ENCODE results near the gene SLC9A9.

The SLC9A9 gene

DNA sequence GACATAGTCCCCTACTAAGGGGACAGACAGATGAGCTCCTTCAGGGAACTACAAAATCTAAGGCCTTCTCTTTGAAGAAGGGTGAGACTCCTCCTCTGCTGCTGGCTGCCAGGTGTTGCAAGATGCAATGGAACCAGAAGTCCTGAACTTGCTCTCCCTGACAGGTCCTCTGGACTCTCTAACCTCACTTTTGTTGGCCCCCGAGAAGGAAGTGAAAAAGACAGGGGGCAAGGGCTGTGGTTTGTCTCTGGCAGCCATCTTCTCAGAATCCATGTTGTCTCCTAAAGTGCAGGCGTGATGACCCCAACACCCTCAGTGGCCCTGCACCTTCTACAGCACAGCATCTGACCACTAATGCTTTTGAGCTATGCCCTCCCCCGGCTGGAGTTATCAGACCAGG is 436.2 kb downstream of the SLC9A9 start:
- DNase-seq (ENCODE audit: low read depth), result no peak

DNA sequence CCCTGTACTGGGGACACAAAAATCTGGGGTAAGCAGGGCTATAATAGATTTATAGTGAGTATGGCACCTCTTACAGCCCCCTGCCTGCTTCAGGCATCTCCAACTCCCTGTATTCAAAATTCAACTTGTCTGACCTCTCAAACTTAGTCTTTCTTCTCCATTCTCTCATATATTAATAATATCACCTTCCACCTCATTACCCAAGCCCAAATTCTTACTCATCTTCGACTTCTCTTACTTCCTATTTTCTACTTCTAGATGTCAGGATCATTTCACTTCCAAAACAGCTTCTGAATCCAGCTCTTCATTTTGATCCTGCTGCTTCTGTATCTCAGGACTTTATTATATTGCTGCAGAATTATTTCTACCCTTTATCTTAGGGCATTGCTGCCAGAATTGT is 438.0 kb downstream of the SLC9A9 start:
- DNase-seq (ENCODE audit: low read depth), result no peak

DNA sequence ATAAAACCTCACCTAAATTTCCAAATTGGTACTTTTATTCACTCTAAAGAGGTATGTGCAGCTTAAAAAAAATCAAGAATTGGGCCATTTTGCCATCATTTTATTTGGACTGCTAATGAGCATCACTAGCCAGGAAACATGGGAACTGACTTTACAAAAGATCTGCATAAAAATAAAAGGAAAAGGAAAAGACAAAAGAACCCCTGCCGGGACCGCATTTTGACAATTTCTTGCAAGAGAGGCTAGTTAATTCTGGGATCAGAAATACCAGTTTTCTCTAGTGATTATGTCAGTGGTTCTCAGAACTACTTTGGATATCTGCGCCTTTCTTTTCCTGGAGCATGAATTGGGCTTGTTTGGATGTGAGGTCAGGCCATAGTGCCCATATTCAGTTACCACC is 439.5 kb downstream of the SLC9A9 start:
- no peak for DNase-seq (ENCODE audit: low read depth)

DNA sequence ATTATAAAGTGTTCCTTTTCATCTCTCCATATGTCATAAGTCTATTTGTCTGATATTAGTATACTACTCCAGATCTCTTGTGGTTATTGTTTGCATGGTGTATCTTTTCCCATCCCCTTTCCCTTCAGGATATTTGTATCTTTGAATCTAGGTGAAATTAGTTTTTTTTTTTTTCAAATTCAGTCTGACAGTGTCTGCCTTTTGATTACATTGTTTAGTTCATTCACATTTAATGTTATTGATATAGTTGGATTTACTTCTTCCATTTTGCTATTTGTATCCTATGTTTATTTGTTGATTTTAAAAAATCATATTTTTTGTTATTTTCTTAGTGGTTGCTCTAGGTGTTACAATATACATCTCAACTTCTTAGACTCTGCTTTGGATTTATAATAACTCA is 445.7 kb downstream of the SLC9A9 start:
- DNase-seq (ENCODE audit: low read depth), result no peak

DNA sequence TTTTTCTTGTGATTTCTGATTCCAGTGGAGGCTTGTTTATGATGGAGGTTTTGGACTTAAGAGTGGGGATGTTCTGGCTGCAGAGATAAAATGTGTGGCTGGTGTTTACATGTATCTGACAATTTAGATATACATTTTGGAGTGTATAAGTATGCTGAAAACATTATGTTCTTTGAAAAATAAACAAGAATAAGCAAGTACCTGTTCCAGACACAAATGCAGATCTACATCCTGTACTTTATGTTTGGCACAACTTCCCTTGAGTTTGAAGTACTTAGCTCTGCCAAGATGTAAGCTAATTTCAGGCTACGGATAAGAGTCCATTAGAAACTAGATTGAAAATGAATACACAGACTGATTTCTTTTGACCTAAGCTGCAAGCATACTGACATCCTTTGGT is 451.5 kb downstream of the SLC9A9 start:
- no peak for DNase-seq (ENCODE audit: low read depth)

DNA sequence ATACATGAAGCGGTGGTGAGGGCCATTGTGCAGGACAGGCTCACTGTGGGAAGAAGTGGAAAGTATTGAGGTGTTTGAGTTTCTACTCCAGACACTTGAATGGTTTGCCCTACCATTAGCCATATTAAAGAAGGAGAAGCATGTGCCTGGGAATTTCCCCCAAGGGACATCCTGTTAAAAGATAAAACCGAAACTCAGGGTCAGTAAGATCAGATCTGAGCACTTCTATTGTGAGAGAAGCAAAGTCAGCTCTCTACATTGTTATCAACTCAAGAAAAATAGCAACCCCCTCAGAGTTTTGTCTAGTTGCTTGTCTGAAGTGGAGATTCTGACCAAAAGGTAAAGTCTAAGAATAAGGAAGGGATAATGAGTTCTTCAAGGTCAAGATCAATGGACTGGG is 458.9 kb downstream of the SLC9A9 start:
- DNase-seq (ENCODE audit: low read depth), result no peak

DNA sequence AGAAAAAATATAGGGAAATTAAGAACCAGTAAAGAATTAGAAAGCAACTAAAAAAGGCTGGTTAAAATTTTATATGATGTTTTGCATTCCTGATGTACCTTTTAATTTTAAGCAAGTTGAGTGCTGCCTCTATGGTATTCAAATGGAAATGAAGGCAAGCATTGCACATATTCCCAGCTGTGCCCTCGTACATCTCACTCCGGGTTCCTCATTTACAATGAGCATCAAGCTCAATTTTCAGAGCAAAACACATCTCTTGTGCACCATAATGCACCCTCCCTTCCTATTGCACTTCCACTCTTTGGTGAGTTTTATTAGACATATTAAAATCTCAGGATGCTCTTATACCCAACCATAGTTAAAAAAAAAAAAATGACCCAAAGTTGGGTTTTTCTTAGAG is 460.8 kb downstream of the SLC9A9 start:
- DNase-seq (ENCODE audit: low read depth), result no peak

DNA sequence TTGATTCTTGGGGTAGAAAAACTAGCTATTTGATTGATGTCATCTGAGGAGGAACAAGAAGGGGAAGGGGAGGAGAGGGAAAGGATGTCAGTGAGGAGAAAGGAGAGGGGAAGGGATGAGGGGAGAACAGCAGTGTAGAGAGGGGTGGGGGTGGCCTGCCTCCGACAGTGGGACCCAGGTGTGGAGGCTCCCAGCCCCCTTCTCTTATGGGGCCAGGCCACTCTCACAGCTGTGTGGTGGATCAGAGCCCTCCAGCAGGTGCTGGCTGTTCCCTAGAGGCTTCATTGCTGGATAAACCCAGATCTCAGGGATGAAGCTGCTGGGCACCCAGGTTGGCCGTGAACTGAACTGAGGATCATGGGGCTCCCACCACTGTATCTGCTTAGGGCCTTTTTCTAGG is 464.2 kb downstream of the SLC9A9 start:
- DNase-seq (ENCODE audit: low read depth), result no peak

DNA sequence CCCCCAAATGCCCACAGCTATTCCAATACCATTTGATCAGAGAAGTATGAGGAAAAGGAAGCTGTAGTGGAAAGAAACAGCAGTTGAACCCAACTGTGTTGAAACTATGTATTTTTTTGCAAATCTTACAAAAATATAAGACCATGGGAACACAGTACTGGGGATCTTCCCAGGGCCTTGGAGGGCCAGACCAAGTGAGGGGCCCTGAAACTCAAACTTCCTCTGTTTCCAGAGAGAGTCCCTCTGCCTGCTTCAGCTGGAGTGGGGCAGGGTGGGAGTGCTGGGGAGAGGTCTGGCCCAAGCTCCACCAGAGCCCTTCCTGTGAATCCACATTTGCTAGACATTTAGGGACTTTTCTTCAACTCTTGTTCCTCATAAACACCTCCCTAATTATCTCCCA is 464.8 kb downstream of the SLC9A9 start:
- DNase-seq (ENCODE audit: low read depth), result no peak

DNA sequence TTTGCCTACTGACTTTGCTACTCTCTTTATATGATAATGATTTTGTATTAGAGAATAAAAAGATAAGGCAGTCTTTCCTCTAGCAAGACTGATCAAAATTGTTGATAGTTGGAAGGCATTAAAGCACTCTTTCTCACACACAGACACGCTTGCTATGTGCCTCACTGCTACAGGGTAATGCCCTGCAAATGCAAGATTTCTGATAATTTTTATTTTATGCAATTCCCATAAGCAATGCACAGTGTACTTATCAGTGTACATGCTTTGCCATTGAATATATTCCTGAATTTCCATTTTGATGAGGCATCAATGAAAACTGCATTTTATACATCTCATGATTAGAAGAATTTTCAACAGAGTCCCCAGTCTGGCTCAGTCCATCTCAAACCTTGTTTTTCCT is 465.5 kb downstream of the SLC9A9 start:
- DNase-seq (ENCODE audit: low read depth), result no peak

DNA sequence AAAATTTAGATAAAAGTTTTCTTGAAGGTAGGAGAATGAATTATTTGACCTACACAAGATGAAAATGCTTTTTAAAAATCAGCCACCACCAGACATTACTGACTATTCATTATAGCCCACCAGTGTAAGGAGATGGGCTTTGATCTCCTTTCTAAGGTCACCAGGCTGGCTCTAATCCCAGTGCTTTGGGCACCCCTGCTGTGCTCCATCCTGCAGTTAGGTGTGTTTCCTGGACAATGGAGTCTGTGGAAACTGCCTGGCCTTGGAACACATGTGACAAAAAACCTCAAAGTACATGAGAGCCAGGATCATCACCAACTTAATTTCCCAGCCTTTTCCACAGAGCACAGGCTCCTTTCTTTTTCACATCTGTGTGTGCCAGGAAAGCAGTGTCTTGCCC is 467.8 kb downstream of the SLC9A9 start:
- no peak for DNase-seq (ENCODE audit: low read depth)

DNA sequence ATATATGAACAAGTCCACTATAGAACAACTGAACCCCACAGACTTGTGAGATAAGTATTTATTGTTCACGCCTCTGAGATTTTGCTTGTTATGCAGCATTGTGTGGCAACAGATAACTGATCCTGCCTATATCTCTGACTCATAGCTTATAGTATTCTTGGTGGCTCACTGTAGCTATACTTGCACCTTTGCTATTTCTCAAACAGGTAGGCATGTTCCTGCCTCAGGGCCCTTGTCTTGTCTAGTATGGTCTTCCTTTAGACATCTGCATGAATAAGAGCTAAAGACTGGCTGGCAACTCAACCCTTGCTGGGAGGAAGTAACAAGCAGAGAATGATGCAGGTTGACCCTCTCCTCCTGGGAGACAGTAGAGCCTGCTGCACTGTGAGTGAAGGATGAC is 472.6 kb downstream of the SLC9A9 start:
- DNase-seq (ENCODE audit: low read depth), result no peak

DNA sequence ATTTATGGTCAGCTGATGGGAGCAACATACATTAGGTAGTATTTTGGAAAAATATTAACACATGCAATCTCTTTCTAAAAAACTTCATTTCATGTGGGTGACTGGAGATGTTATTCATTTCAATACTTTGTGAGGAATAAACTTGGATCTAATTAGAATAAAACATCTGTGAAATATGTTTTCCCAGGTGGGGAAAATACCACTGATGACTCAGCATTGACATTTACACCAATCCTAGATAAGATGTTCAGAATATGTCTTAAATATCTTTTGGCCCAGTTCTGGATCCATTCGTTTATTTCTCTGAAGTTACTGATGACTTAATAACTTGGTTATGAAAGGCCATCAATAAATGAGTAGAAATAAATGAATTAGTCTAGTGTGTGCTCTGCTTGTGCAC is 481.1 kb downstream of the SLC9A9 start:
- DNase-seq (ENCODE audit: low read depth), result no peak

DNA sequence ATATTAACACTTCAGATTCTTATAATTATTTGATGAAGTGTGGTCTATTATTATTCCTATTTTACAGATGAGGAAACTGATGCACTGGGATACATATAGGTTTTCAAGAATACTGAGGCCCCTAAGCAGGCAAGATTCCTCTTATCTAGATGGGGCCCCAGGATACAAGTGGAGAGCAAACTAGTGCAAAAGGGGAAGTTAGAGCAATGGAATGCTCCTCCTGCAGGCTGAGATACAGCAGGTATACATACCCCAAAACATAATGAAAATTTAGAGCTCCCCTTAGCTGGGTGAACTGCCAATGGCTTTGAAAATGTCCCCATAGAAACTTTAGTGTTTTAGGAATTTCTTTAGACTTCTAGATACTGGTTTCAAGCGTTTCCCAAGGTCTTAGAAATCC is 481.6 kb downstream of the SLC9A9 start:
- no peak for DNase-seq (ENCODE audit: low read depth)

DNA sequence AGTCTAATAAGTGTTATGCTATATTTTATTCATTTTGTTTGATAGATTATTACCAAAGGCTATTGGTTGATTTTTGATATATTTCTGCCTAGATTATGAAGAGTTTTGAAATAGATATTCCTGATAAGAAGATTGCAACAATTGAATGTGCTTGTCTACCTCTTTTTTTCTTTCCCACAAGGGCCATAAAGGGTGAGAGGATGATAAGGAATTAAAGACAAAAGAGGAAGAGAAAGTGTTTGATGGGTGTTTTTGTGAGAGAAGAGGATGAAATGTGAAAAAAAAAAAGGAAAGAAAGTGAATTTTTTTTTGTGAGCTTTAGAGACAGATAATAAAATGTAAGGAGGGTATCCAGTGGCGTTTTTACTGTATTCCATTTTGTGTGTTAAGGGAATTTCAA is 484.3 kb downstream of the SLC9A9 start:
- DNase-seq (ENCODE audit: low read depth), result no peak

DNA sequence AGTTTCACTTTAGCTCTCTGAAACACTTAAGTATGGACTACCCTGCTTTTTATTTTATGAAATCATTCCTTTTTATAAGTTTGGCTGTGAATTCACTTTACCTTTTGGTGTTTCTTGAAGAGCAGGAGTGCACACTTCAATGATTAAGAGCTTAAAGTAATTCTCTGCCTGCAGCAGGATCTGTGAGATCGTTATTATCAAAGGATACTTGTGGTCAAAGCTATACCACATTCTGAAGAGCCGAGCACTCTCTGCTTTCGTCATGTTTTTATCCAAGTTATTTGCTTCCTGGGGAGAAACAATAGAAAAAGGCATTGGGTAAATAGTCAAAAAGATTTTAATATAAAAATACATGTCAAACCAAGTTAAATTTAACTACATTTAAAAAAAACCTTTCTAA is 485.0 kb downstream of the SLC9A9 start:
- DNase-seq (ENCODE audit: low read depth), result no peak

DNA sequence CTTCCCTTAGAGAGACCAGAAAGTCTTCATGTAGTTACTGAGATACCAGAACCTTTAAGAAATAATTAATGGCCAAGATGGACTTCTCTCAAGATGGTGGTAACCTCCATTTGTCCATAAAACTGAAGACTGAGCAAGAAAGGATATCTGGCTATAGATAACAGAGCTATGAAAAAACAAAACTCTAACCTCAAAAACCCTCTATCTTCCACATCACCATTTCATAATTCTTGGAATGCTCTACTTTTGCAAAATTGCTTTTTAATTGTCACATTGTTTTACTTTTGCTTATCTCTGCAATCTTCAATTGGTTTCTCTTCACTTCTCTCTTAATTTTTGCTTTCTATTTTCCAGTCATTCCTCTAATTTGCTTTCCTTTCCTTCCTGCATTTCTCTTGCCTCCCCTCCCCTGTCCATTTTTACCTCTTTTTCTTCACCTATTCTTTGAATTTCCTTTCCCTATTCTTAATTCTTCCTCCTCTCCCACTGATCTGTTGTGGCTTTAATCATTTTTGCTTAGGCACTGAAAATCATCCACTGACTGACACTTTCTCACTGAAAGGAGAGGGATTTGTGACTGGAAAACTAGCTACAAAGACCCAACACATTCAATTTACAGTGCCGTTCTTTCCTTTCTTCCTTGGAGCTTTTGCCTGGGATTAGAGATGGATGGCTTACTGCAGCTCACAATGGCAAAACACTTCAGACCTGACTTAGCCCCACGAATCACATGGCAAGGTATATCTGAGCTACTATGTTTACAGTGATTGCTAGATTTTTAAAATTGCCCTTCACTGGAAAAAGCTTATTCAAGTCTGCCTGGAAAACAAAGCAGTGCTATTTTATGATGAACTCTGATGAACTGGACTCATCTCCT is 485.9 kb downstream of the SLC9A9 start:
- DNase-seq (ENCODE audit: low read depth), result no peak

DNA sequence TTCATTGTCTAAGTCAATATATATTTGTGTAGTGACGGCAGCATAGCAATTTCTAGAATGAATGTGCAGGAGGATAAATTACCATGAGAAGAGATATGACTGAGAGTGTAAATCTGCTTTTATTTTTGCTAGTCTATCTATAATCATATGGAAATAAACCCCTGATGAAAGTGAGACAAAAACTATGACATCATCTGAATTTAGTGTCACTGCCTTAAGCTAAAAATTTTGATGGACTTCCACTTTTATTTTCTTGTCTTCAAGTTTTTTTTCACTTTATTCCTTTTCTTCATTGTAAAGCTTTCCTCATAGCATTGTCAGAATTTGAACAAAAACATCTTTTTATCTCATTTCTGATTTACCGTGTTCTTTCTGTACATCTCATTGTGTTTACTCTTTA is 486.7 kb downstream of the SLC9A9 start:
- DNase-seq (ENCODE audit: low read depth), result no peak

DNA sequence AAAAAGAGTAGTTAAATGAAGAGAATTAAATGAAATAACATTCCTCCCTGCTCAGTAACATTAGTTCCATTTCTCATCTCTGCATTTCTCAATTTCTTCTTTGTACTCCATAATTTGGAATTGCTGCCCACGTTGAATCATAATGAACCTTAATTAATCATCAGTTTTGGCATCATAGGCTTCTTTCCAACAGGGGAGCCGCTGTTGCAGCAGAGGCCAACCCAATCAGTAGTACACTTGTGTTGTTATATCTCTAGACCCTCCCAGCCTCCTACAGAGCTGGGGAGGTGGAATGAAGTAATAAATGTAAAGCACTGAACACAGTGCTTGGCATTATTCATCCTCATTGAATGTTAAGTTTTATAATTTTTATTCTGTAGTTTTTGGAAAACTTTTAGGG is 488.0 kb downstream of the SLC9A9 start:
- DNase-seq (ENCODE audit: low read depth), result no peak

DNA sequence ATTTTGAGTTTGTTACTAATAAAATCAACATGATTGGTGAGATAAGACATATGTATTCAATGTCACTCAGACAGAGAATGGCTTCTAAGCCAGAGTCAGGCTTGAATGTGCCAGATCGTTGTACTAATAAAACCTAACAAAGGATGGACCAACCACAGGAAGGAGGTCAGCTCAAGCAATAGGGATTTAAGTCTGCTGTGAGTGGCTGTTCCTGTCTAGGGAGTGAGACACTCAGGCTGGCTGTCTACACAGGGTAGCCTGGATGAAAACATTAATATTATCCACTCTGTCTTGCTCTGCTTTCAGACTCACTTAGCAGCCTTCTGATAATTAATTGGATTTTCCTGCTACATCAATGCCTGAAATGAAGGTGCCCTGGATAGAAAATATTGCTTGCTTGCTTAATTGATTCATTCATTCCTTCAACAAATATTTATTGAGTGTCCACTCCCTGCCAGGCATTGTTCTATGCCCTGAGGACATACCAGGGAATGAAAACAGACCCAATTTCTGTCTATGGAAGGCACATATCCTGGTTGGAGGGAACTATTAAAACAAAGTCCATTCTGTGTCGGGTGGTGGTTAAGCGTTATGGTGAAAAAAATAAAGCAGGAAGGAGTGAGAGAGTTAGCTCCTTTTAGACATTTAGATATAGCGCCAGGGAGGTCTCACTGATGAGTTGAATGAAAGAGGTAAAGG is 489.3 kb downstream of the SLC9A9 start:
- no peak for DNase-seq (ENCODE audit: low read depth)

DNA sequence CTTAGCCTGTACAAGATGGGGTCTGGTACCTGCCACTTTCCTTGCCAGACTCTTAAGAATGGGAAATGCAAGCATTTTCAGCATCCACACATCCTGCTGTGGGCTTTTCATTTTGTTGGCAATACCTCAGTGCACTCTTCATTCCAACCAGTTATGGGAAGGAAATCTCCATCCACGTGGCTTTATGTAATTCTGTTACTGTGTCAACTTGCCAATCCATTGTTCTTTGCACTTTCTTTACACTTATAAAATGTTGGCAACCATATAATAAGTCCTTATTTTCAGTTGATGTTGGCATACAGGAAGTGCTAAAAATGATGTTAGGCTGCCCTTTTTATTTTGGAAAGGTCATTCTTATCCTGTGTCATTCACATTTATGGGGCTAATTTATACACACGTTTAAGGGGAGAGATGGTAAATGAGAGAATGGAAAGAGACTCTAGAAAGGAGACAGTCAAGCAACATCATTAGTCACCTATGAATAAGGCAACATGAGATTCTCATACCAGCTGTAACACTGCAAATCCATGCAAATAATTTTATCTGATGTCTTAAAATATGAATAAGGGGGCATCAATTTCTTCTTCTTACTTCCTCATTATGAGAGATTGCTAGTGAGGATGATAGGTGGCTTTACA is 490.0 kb downstream of the SLC9A9 start:
- no peak for DNase-seq (ENCODE audit: low read depth)

DNA sequence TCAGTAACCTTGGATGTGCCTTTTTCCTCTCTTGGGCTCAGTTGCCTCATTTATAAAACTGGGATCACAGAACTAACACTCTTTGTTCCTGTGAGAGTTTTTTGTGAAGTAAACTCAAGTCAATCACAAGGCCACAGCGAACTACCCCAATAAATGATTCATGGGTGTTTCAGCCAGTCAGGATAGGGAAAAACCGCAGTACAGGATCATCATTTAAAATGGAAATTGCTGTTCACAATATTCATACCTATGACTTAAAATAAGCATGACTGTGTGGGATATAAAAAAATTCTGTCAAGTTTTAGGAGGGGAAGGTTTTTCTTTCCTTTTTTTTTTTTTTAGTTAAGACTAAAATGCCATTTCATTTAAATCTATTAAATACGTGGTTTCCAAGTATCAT is 490.6 kb downstream of the SLC9A9 start:
- no peak for DNase-seq (ENCODE audit: low read depth)

DNA sequence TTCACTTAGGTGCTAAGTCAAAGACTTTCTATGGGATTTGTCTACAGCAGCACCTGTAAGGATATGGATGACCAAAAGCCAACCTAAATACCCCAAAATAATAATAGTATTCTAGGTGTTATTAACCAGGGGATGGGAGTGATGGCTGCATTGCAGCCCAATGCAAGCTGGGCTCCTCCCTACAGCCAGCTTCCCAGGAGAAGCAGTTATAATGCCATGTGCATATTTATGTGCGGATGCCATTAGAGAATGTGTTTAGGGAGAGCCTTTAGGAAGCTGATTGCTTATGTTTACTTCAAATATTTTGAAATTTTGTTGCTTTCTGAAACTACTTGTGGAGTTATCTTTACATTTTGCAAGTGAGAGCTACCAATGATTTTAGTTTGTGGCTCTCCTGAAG is 491.4 kb downstream of the SLC9A9 start:
- no peak for DNase-seq (ENCODE audit: low read depth)

Measured in CMK (cell line).